ENCODE data around the gene IRAK1.
A peak's percentile ranks its signal among the peaks of the same experiment; 100 is the strongest.

The IRAK1 gene

DNA sequence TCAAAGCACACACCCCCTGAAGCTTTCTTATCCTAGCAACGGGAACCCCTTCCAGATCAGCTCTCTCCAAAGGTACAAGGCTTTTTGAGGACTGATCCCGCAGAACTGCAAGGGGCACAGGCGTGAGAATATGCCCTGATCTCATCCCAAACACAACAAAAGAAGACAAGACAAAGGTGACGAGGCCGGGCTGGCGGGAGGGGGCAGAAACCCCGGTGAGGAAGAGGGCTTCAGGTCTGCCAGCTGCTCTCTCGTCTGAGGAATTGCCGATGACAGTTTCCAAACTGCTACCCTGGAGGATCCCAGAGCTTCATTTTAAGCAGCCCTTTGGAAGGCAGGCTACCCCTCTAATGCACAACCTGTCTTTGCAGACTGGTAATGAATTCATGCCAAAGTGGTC, 51.4 kb downstream of the IRAK1 start:
- peak overlapping the region; percentile 89 for H3K4me3 ChIP-seq (replicated peaks; ENCODE audit: low read depth, low read length)
- DNase-seq (ENCODE audit: low read depth), result no peak

DNA sequence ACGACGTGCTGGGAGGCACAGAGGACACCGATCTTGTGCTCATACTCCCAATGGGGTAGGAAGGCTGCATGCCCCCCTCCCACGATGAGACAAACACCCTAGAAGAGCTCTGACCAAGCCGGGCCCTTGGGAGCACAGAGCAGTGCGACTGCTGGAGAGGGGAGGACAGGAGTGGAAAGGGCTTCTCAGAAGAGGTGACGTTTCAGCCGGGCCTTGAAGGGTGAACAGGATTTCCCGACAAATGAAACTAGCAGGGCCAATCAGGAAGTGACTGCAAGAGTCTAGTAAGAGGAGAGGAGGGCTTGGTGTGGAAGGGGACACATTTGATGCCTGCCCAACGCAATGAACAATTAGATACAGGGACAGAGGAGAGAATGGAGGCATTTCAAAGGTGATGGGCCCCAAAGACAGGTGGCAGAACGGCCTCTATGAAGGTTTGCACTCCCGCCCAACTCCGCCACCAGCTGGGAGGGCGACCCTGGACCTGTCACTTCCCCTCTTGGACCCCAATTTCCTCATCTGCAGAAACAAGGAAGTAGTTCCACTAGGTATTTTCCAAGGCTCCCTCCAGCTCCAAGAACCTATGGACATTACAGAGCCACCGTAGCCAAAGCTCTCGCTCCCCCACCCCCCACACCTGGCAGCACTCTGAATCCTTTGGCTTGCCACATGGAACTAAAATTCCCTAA, 52.0 kb downstream of the IRAK1 start:
- DNase-seq (ENCODE audit: low read depth), result no peak
- TF ChIP-seq, protein P1, sequence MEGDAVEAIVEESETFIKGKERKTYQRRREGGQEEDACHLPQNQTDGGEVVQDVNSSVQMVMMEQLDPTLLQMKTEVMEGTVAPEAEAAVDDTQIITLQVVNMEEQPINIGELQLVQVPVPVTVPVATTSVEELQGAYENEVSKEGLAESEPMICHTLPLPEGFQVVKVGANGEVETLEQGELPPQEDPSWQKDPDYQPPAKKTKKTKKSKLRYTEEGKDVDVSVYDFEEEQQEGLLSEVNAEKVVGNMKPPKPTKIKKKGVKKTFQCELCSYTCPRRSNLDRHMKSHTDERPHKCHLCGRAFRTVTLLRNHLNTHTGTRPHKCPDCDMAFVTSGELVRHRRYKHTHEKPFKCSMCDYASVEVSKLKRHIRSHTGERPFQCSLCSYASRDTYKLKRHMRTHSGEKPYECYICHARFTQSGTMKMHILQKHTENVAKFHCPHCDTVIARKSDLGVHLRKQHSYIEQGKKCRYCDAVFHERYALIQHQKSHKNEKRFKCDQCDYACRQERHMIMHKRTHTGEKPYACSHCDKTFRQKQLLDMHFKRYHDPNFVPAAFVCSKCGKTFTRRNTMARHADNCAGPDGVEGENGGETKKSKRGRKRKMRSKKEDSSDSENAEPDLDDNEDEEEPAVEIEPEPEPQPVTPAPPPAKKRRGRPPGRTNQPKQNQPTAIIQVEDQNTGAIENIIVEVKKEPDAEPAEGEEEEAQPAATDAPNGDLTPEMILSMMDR (IDR thresholded peaks at IDR 0.05; ENCODE audit: low read length, missing control alignments), result no peak
- no peak overlapping the region for H3K4me3 ChIP-seq (replicated peaks; ENCODE audit: low read depth, low read length)

More for the DNA sequence above, 51.4 kb downstream of the IRAK1 start:
- TF ChIP-seq, protein P1 (IDR thresholded peaks at IDR 0.05; ENCODE audit: low read length, missing control alignments), result no peak

DNA sequence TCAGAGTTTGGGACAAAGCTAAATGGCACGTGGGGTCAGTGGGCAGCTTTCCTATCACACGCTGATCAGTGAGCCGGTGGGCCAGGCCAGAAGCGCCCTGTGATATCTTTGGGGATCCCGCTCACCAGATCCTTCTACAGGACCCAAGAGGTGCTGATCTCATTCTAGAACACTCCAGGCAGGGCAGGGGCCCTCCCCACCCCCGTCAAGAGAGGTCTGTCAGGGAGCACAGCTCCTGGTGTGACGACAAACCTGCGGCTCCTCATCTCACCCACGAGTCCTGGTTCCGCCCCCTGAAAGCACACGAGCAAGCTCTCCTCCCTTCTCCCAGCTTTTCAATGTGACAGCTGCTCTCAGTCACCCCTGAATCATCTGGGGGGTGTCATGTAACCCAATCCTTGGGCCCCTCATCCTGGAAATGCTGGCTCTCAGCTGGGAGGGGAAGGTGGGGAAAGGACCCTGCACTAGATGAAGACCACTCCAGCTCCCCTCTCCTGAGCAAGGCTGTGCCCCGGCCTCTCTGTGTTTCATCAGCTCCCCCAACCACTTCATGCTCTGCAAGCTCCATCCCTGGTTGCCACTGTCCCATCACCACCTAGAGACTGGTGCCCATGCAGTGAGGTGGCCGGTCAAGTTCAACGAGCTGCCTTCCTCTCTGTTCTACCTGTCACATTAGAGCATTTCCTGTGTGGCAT, 52.7 kb downstream of the IRAK1 start:
- H3K4me3 ChIP-seq (replicated peaks; ENCODE audit: low read depth, low read length), result no peak overlapping the region
- TF ChIP-seq, protein P1 (IDR thresholded peaks at IDR 0.05; ENCODE audit: low read length, missing control alignments), result no peak
- no peak for DNase-seq (ENCODE audit: low read depth)

DNA sequence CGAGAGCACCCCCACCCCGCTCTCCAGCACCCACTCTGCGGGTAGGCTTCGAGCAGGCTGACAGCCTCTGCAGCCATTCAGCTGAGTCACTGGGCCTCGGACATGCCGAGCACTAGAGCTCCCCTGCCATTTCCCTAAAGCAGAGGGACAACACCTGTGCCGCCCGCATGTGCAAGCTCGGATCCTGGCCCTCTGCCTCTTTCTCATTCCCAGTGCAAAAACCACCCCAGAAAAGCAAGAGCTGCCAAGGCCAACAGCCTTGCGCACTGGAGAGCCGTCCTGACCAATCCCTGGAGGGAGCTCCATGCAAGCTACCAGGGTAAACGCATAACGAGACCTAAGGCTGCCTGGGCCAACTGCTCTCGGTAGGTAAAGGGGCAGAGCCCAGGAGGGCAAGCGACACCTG, 53.4 kb downstream of the IRAK1 start:
- H3K4me3 ChIP-seq (replicated peaks; ENCODE audit: low read depth, low read length), result no peak overlapping the region
- DNase-seq (ENCODE audit: low read depth), result no peak
- TF ChIP-seq, protein P1 (IDR thresholded peaks at IDR 0.05; ENCODE audit: low read length, missing control alignments), result no peak

DNA sequence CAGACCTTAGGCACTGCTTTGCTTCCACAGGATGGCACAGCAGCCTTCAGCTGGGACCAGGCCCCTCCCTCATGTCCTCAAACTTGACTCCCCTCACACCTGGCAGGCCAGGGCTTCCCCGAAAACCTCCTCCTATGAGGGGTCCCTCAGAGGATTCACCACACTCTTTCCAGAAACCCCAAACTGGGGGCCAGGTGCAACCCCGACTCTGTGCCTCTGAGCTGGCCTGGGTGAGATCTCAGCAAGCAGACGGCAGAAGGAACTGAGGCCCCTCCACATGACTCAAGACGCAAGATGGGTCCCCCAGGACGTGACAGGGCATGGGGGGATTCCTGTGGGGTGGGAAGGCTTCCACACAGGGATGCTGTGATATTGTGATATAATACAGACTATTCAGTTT, 54.3 kb downstream of the IRAK1 start:
- TF ChIP-seq, protein P1 (IDR thresholded peaks at IDR 0.05; ENCODE audit: low read length, missing control alignments), result no peak
- no peak overlapping the region for H3K4me3 ChIP-seq (replicated peaks; ENCODE audit: low read depth, low read length)
- no peak for DNase-seq (ENCODE audit: low read depth)

DNA sequence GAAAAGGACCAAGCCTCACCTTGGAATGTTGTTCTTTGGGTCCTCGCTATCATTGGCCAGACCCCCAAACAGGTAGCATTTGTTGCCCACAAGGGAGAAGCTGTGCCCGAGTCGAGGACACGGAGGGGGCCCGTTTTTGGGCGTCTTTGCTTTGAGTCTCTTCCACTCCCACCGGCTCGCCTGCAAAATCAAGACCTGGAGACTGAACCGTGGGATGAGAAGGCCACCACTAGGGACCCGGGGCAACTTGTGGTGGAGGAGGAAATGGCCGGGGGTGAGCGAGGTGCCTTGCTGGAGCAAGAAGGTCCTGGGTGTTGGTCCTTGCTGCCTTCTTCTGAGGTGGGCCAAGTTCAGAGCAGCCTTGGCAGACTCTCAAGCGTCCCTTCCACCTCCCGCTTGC, 55.6 kb downstream of the IRAK1 start:
- H3K4me3 ChIP-seq (replicated peaks; ENCODE audit: low read depth, low read length), result no peak overlapping the region
- no peak for DNase-seq (ENCODE audit: low read depth)
- TF ChIP-seq, protein P1 (IDR thresholded peaks at IDR 0.05; ENCODE audit: low read length, missing control alignments), result no peak

Measured in fibroblast of pulmonary artery (primary cell).